Neural progenitor cell (in vitro differentiated cells): ENCODE measurements around the gene PRCD.
"Not testable (repeated sequence)": the region's sequence is repeated elsewhere in the genome, so short reads cannot be mapped to it uniquely, and the experiment has no call there.

ENCODE experiments used
- EZH2 ChIP-seq: fragments of 200-600 bp; sonication (generic); IDR thresholded peaks from 2 replicates; pipeline ENCODE4 v1.6.1; 2017; ENCODE audit warnings: antibody characterized with exemption, mild to moderate bottlenecking, moderate library complexity
- EZH2phosphoT487 ChIP-seq: fragments of 200-600 bp; sonication (generic); IDR thresholded peaks from 2 replicates; pipeline ENCODE4 v1.6.1; 2017; ENCODE audit warnings: antibody characterized with exemption
- TF ChIP-seq, protein P1 (sequence below): fragments of 200-600 bp; sonication (generic); IDR thresholded peaks from 2 replicates; pipeline ENCODE4 v1.5.1; 2017; ENCODE audit warnings: antibody characterized with exemption, mild to moderate bottlenecking

DNA sequence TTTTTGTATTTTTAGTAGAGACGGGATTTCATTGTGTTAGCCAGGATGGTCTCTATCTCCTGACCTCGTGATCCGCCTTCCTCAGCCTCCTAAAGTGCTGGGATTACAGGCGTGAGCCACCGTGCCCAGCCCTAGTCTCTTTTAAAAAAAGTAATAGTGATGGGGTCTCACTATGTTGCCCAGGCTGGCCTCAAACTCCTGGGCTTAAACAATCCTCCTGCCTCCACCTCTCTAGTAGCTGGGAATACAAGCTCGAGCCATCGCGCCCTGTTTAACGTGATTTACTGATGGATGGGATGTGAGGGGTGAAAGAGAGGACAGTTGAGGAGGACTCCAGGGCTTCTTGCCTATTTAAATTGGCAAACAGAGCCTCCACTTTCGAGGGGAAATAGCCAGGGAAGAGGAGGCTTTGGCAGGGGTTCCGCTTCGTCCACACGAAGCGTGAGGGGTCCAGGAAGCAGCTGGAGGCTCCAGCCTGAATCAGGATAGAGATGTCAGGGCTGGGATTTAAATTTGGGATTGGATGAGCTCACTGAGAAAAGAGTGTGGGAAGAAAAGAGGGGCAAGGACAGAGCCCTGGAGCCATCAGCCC is 31.3 kb upstream of the PRCD start:
- not testable (repeated sequence) for TF ChIP-seq EZH2phosphoT487, EZH2
- TF ChIP-seq, protein P1, sequence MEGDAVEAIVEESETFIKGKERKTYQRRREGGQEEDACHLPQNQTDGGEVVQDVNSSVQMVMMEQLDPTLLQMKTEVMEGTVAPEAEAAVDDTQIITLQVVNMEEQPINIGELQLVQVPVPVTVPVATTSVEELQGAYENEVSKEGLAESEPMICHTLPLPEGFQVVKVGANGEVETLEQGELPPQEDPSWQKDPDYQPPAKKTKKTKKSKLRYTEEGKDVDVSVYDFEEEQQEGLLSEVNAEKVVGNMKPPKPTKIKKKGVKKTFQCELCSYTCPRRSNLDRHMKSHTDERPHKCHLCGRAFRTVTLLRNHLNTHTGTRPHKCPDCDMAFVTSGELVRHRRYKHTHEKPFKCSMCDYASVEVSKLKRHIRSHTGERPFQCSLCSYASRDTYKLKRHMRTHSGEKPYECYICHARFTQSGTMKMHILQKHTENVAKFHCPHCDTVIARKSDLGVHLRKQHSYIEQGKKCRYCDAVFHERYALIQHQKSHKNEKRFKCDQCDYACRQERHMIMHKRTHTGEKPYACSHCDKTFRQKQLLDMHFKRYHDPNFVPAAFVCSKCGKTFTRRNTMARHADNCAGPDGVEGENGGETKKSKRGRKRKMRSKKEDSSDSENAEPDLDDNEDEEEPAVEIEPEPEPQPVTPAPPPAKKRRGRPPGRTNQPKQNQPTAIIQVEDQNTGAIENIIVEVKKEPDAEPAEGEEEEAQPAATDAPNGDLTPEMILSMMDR: not testable (repeated sequence)
